Erythroblast (primary cell): ENCODE measurements around the gene SOX12.

Source experiments
- GATA1 ChIP-seq: IDR thresholded peaks from 2 replicates; pipeline ENCODE4 v1.6.1; 2011; ENCODE audit warnings: low read depth, mild to moderate bottlenecking, control low read depth, low read length, moderate library complexity
- POLR2A ChIP-seq: IDR thresholded peaks from 2 replicates; pipeline ENCODE4 v1.6.1; 2011; ENCODE audit warnings: mild to moderate bottlenecking, low read length

DNA sequence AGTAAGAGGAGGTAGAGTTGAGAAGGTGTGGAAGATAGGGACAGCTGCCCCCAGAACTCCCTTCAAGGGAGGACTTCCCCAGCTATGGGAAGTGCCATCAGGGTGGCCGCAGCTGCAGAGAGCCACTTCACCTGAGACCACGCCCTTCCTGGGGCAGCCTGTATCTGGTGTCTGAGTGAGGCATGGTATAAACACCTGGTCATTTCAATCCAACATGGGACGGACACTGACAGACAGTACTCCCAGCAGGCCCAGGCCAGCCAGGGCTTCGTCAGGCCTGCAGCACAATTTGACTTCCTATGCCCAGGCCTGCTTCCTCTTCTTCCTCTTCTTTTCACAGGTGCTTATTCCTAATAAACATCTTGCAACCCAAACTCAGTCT lies 4.5 kb downstream of the SOX12 start:
- TF ChIP-seq POLR2A: no peak
- no peak for TF ChIP-seq GATA1
